ENCODE measurements around the gene KPNB1.

GRCh38 chr17:47653442-47653841 lies 3.7 kb downstream of the KPNB1 start:
- TF ChIP-seq, protein P1, sequence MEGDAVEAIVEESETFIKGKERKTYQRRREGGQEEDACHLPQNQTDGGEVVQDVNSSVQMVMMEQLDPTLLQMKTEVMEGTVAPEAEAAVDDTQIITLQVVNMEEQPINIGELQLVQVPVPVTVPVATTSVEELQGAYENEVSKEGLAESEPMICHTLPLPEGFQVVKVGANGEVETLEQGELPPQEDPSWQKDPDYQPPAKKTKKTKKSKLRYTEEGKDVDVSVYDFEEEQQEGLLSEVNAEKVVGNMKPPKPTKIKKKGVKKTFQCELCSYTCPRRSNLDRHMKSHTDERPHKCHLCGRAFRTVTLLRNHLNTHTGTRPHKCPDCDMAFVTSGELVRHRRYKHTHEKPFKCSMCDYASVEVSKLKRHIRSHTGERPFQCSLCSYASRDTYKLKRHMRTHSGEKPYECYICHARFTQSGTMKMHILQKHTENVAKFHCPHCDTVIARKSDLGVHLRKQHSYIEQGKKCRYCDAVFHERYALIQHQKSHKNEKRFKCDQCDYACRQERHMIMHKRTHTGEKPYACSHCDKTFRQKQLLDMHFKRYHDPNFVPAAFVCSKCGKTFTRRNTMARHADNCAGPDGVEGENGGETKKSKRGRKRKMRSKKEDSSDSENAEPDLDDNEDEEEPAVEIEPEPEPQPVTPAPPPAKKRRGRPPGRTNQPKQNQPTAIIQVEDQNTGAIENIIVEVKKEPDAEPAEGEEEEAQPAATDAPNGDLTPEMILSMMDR (IDR thresholded peaks at IDR 0.05): no peak
- TF ChIP-seq MAFK (IDR thresholded peaks at IDR 0.05; ENCODE audit: partially characterized antibody) (peak; percentile 75), FOSL2 (IDR thresholded peaks at IDR 0.05) (no peak), FOSL2 (CRISPR knock-in tag; IDR thresholded peaks at IDR 0.05) (no peak), BHLHE40 (IDR thresholded peaks at IDR 0.05; ENCODE audit: low read depth, low read length) (no peak)

Measured in A549 (cell line).